Activated CD4-positive, alpha-beta T cell treated with anti-CD3 and anti-CD28 coated beads, Interleukin-2, amount 50 U/mL, for 16 hours (primary cell): Measurements from ENCODE around the gene FBXW10B.
"Not testable (repeated sequence)": the region's sequence is repeated elsewhere in the genome, so short reads cannot be mapped to it uniquely, and the experiment has no call there.

Experiments
- DNase-seq: peaks from one replicate; pipeline ENCODE4 v3.0.0-alpha.2; 2020

Gene FBXW10B

DNA sequence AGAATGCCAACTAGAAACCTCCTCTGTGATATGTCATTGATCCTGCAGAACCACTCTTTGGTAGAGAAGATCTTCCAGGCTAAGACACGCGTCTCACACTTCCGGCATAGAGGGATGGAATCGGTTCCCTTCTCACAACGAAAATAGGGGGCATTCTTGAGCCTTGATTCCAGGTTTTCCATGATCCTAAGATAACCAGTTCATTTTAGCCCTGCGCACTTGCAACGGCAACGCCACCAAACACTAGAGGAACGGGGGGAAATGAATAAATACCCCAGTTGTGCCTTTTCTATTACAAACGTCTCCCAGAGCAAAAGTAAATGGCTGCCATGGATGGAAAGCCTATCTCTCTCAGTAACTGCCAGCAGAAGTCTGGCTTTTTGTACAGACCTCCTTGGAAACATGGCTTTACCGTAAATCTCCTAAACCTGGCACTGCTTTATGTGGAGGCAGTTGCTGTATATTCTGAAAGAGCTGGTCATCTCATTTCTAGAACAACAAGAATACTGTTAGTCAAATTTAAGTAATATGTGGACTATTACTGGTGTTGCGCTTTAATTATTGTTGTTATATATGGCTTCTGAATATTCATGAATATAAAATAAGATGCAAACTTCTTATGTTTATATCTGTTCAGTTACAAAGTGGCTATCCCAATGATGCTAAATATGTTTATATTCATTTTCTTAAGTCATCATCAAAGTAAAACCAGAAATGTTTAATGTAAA, at the start of gene FBXW10B:
Gene FBXW10B, minus strand, starts transcription at position 374 of the 728 bp plus-strand sequence. Its CDS starts 192 bp downstream, at position 182.
- not testable (repeated sequence) for DNase-seq

GRCh38 chr17:15663691-15664090, 44.2 kb upstream of the FBXW10B start:
- DNase-seq, result no peak

- DNase-seq, result no peak
Measured at GRCh38 chr17:15663176-15663575, 43.7 kb upstream of the FBXW10B start.

DNA sequence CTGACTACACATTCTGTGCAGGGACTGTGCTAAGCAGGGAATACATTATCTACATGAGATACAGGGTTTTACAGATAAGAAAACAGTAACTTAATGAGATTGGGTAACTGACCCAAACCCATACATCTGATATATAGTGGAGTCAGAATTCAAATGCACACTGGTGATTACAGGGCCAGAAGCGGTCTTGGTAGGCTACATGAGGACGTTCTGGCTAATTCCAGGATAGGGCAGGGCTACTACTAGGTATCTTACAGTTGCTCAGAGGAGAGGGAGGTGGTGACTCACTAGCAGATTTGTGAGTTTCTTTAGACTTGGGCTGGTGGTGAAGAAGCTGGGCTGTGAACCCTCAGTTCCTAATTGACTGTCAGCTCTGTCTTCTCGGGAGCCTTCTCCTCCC, 43.2 kb upstream of the FBXW10B start:
- DNase-seq, result no peak

DNA sequence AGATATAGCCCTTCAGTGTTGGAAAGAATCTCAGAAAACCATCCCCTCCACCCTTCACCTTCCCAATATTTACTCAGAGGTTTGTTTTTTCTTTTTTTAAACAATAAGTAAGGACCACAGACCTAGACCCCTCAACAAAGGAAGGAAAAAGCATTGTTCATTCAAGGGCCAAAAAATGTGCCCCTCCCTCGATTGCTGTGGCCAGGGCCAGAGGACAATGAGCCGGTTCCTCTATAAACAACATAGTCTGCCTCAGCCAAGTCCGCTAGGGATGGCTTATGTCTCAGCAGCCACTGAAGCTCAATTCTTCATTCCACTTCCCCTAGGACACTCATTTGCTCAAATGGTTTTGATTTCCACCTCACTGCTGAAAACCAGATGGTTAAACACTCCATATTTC, 40.6 kb upstream of the FBXW10B start:
- no peak for DNase-seq

GRCh38 chr17:15659663-15660062, 40.2 kb upstream of the FBXW10B start:
- no peak for DNase-seq

DNA sequence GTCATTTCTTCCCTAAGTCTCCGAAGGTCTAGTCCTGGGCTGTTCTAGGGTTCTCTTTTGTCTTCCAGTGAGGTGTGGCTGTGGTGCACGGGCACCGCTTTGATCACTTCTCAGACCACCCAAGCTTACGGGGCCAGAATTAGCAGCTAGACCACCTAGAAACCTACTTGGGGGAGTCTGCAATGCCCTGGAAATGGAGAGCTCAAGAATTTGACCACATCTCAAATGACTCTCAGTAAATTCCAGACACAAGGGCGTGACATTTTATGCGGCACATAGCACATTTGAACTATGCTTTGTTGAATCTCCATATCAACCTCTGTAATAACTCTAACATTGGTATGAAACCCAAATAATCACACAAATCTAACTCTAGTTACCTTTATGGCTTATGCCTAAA, 39.7 kb upstream of the FBXW10B start:
- DNase-seq, result no peak

DNA sequence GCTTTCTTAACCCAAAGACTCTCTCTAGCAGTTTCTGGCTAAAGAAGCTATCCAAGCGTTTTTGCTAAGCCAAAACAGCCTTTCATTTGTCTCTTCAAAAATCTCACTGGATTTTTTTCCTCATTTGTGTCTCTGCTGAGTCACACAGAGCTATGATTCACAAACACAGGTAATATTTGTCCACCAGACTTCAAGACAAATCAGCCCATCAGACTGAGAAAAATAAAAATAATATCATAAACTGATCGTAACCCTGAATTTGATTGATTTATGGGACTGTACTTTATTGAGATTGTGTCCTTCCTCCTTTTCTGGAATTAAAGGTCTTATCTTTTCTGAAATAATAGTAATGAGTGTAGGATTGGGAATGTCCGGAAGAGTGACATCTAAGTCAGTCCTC, 38.8 kb upstream of the FBXW10B start:
- no peak for DNase-seq

DNA sequence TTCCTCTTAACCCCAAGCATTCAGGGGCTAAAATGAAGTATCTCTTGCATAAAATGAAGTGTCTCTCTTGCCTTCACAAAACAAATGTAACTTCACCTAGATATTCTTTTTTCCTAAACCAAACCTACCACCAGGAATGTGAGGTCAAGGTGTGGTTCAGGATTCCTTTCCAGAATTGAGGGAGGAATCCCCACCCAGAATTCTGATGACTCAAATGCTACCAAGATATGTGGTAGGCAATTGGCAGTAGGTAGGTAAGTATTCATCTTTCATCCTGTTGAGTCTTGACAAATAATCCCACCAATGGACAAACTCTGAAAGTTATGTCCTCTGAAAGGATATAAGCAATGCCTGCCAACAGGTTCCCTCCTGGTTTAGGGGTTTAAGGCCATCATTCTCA, 38.4 kb upstream of the FBXW10B start:
- no peak for DNase-seq

DNA sequence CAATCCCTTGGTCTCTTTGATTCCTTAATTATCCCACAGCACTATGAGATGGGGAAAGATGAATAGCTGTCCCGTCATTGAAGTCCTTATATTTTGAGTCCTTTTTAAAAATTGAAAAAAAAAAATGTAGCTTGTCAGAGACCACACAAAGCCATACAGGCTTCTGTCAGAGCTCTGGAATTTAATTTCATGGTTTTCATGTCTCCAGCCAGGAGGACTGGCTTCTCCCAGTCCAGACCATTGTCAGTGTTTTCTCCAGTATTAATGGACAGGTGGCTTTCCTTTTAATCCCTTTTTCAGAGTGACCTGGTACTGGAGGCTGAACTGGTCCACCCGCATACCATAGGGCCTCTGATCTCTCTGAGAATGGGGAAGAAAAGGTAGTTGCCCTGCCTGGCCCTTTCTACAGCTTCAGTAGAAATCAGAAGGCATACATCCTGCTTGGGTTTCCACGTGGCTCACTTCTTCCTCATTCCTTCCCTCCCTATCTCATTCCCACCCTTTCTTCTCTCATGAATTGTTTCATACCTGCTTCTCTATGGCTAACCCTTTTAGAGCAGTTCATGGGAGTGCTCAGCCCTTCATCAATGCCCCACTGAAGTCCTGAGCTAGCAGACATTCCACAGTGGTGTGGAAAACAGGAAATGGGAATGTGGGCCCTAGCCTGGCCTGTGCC, 35.5 kb upstream of the FBXW10B start:
- no peak for DNase-seq

GRCh38 chr17:15654401-15654800, 34.9 kb upstream of the FBXW10B start:
- not testable (repeated sequence) for DNase-seq

DNA sequence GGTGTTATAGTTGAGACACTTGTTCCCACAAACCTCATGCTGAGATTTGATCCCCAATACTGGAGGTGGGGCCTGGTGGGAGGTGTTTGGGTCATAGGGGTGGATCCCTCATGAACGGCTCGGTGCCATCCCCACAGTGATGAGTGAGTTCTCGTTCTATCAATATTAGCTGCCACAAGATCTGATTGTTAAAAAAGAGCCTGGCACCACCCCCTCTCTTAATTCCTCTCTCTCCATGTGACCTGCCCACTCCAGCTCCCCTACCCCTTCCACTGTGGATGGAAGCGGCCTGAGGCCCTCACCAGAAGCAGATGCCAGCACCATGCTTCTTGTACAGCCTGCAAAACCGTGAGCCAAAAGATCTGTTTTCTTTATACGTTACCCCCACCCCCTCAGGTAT, 33.5 kb upstream of the FBXW10B start:
- DNase-seq, result no peak

DNA sequence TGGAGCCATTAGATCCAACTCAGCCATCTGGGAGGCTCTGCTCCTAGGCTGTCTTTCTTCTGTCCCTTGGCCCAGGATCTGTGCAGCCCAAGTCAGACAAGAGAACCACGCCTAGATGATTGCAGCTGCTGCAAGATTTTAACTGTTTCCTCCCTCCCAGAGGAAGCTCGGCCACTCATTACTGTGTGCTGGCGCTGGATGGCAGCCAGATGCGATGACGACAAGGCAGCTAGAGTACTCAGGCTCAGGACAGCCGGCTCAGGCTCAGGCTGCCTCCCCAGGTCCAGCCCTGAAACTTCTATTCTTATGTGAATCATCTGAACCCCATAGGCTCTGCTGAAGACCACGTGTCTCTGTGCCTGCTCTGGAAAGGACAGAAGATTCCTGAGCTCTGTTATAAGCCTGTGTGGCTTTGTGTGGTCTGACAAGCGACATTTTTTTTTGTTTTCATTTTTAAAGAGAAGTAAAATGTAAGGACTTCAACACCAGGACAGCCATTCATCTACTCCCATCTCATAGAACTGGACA, 32.1 kb upstream of the FBXW10B start:
- peak; percentile 61 for DNase-seq

- DNase-seq, result no peak
Measured at GRCh38 chr17:15650741-15651582, 31.5 kb upstream of the FBXW10B start.

DNA sequence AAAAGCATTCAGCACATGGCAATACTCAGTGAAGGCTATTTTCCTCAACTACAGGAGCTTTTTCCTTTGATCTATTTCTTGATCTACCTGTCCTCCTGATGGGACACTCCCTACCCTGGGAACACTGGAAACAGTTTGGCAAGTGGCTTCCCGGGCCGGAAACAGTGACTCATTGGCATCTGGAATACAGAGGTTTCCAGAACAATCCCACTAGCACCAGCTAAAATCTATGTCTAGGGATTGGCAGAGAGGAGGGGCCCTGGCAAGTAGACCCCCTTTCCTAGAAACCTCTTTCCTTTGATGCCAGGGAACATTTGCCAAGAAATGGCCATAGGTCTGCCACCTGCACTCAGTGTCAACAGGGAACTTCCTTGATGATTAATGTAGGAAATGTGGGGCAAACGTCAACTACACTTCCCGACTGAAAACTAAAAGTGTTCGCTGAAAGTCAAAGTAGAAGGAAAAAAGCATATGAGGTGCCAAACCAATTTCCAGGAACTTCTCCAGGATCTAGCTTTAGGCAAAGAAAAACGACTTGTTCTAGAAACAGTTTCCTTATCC, 30.4 kb upstream of the FBXW10B start:
- no peak for DNase-seq

- no peak for DNase-seq
Measured at GRCh38 chr17:15648386-15648785, 28.9 kb upstream of the FBXW10B start.

DNA sequence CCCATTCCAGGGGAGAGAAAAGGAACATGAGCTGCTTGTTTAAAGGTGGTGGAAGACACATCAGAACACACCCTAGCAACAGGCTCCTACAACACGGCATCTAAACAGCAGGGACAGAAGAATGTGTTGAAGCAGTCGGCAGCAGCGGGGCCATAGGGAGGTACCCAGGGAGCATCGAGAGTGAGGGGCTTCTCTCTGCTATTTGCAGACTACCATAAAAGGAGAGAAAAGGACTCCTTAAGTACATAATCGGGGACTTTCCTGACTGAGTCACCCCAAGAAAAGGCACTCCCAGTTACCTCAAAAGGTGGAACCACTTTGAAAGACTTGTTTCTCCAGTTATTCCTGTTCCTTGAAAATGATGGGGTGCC, 26.4 kb upstream of the FBXW10B start:
- DNase-seq, result peak; percentile 28

DNA sequence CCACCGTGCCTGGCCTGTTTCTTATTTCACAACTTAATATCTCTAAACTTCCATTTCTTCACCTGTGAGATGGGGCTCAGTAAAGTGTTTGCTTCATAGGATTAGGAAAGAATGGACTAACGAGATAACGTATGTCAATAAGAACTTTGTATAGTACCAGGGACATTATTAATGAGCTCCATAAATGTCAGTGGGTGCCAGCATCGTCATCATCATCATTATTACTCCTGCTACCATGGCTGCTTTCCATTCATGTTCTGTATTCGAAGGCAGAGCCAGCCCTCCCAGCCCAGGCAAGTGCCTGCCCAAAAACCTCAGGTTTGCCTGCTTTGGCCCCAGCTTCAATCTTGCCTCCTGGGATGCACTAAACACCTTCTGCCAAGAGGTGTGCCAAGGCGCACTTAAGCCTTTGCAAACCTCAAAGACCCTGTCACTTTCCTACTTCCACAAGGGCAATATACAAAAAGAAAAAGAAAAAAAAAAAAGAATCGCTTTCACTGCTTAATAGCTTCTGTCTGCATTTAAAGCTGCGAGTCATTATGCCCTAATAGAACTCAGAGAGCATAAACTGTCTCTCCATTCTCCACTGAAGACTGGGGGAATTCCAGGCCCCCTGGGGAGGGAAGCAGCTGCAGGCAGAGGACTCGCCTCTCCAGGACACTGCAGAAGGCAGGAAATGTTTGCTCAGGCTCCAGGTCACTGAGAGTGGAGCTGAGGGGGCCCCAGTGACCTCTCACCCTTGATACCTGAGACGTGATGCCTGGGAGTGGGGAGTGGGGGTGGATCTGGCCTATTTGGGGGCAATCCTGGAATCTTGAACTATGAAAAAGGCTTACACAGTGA, 25.8 kb upstream of the FBXW10B start:
- not testable (repeated sequence) for DNase-seq

DNA sequence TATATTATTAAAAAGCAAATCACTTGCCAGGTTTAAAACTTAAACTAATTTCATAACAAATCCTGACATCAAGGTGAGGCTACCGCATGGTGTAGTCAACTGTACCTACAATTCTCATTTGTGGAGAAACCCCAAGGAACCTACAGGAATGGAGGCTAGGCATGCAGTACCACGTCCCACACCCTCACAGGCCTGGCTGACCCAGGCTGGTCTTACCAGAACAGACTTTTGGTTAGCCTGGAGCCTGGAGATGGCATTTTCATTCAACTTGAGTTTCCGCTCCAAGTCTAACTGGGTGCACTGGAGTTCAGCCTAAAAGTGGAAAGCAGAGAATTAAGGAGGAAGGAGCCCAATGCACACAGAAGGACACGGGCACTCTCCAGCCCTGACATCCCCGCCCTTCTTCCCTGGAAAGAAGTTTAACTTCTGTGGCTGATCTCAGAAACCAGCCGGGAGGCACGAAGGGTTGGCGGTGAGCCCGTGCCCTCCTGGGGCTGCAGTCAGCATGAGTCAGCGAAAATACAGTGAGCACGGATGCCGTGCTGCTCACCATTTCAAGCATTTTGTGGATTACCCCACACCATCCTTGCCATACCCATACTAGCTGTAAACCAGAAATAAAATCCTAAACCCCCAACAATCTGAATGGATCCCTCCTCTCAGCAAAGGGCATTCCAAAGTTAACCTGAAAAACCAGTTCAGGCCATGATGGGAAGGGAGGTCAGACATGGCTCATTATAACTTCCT, 23.2 kb upstream of the FBXW10B start:
- not testable (repeated sequence) for DNase-seq

DNA sequence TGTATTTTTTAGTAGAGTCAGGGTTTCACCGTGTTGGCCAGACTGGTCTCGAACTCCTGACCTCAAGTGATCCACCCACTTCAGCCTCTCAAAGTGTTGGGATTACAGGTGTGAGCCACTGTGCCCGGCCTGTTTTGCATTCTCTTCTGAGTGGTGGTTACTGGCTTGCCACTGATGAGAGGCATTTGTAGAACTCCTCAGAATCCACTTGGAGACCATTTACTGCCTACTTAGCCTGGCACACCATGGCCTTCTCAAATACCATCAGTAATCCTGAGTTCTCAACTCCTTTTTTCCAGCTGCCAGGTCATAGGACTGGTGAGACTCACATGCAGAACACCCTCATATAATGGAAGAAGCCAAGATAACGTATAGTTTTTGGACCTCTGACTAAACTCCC, 22.5 kb upstream of the FBXW10B start:
- not testable (repeated sequence) for DNase-seq

DNA sequence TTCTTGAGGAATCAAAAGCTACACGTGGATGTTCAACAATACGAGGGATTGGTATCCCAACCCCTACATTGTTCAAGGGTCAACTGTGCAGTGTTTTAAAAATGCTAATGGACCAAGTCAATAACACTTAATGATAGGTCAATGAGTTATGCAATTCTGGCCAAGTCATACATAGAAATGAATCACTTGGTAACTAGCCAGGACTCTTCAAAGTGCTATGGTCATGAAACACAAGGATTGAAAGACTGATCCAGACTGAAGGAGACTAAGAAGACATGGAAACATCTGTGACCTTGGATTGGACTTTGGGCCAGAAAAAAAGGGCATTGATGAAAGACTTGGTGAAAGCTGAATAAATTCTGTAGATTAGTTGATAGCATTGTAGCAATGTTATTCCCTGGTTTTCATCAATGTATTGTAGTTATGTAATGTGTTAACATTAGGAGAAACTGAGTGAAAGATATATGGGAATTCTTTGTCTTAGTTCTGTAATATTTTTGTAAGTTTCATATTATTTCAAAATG, 11.5 kb upstream of the FBXW10B start:
- not testable (repeated sequence) for DNase-seq
